HEK293T (cell line): ENCODE measurements around the gene B4GALT5.

Experiments used
- CTCF ChIA-PET: fragments of 350-600 bp; formaldehyde crosslinking; extraction: SDS; loops from one replicate; lab custom pipeline; 2021; ENCODE audit warnings: antibody characterized with exemption, inconsistent platforms; lab: Yijun Ruan, JAX
- POLR2A ChIA-PET: fragments of 350-600 bp; formaldehyde crosslinking; extraction: SDS; loops from one replicate; lab custom pipeline; 2020; ENCODE audit warnings: antibody characterized with exemption, inconsistent platforms; lab: Yijun Ruan, JAX
- DNase-seq: peaks from one replicate; pipeline ENCODE4 v3.0.0; 2012; ENCODE audit warnings: mixed read lengths; ENCODE audit errors: extremely low spot score
- ARNT ChIP-seq: fragments of 450-650 bp; IDR thresholded peaks from 2 replicates; pipeline ENCODE4 v1.6.1; 2017; ENCODE audit warnings: mild to moderate bottlenecking
- BHLHE40 ChIP-seq: fragments of 450-650 bp; IDR thresholded peaks from 2 replicates; pipeline ENCODE4 v1.6.1; 2016; ENCODE audit warnings: mild to moderate bottlenecking, moderate library complexity, borderline replicate concordance
- CTBP1 ChIP-seq: fragments of 450-650 bp; IDR thresholded peaks from 2 replicates; pipeline ENCODE4 v1.6.1; 2016; ENCODE audit warnings: borderline replicate concordance
- ELF4 ChIP-seq: fragments of 450-650 bp; IDR thresholded peaks from 2 replicates; pipeline ENCODE4 v1.6.1; 2017; ENCODE audit warnings: antibody characterized with exemption
- FOXA1 ChIP-seq: fragments of 450-650 bp; IDR thresholded peaks from 2 replicates; pipeline ENCODE4 v1.6.1; 2016; ENCODE audit warnings: mild to moderate bottlenecking
- FOXK2 ChIP-seq: fragments of 450-650 bp; IDR thresholded peaks from 2 replicates; pipeline ENCODE4 v1.6.1; 2016; ENCODE audit warnings: mild to moderate bottlenecking
- FOXM1 ChIP-seq: fragments of 450-650 bp; IDR thresholded peaks from 2 replicates; pipeline ENCODE4 v1.6.1; 2017; ENCODE audit warnings: mild to moderate bottlenecking, borderline replicate concordance
- HDGF ChIP-seq: fragments of 450-650 bp; IDR thresholded peaks from 2 replicates; pipeline ENCODE4 v1.6.1; 2017; ENCODE audit warnings: antibody characterized with exemption, borderline replicate concordance
- L3MBTL2 ChIP-seq: fragments of 450-650 bp; conservative IDR thresholded peaks from 2 replicates; pipeline ENCODE4 v1.6.1; 2016; ENCODE audit warnings: mild to moderate bottlenecking
- LEF1 ChIP-seq: fragments of 450-650 bp; IDR thresholded peaks from 2 replicates; pipeline ENCODE4 v1.6.1; 2017; ENCODE audit warnings: mild to moderate bottlenecking, borderline replicate concordance
- NFRKB ChIP-seq: fragments of 450-650 bp; IDR thresholded peaks from 2 replicates; pipeline ENCODE4 v1.6.1; 2016; ENCODE audit warnings: mild to moderate bottlenecking, moderate library complexity
- SP1 ChIP-seq: fragments of 450-650 bp; IDR thresholded peaks from 2 replicates; pipeline ENCODE4 v1.6.1; 2017
- SUZ12 ChIP-seq: fragments of 450-650 bp; IDR thresholded peaks from 2 replicates; pipeline ENCODE4 v1.6.1; 2016; ENCODE audit warnings: mild to moderate bottlenecking
- TARDBP ChIP-seq: fragments of 450-650 bp; IDR thresholded peaks from 2 replicates; pipeline ENCODE4 v1.6.1; 2016
- ZNF384 ChIP-seq: fragments of 450-650 bp; IDR thresholded peaks from 2 replicates; pipeline ENCODE4 v1.6.1; 2016
- TF ChIP-seq, protein P1 (sequence below): fragments of 450-650 bp; IDR thresholded peaks from 2 replicates; pipeline ENCODE4 v1.6.1; 2016

B4GALT5 gene

DNA sequence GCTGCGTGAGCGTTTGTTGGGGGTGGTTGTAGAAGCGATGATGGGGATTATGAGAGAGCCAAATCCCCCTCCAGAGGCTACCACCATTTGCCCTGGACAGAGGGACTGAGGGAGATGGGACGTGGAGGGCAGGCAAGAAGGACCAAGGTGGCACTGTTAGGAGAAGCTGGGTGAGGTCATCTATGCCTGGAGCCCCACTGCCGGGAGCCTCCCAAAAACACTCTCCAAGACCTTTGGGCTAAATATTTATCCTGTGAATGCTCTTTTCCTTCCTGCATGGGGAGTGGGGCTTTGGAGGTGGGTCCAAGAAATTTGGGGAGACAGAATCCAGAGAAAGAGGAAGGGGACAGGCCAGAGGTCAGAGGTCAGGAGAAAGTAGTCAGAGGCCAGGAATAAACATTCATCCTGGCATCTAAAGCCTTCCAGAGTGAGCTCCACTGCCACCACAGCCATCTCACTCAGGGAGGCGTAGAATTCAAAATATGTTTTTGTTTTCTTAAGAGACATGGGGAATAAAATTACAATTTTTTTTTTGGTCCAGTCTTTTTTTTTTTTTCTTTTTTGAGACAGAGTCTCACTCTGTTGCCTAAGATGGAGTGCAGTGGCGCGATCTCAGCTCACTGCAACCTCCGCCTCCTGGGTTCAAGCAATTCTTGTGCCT lies 128.0 kb downstream of the B4GALT5 start:
- ChIA-PET CTCF (no interaction called here), POLR2A (no interaction called here)

DNA sequence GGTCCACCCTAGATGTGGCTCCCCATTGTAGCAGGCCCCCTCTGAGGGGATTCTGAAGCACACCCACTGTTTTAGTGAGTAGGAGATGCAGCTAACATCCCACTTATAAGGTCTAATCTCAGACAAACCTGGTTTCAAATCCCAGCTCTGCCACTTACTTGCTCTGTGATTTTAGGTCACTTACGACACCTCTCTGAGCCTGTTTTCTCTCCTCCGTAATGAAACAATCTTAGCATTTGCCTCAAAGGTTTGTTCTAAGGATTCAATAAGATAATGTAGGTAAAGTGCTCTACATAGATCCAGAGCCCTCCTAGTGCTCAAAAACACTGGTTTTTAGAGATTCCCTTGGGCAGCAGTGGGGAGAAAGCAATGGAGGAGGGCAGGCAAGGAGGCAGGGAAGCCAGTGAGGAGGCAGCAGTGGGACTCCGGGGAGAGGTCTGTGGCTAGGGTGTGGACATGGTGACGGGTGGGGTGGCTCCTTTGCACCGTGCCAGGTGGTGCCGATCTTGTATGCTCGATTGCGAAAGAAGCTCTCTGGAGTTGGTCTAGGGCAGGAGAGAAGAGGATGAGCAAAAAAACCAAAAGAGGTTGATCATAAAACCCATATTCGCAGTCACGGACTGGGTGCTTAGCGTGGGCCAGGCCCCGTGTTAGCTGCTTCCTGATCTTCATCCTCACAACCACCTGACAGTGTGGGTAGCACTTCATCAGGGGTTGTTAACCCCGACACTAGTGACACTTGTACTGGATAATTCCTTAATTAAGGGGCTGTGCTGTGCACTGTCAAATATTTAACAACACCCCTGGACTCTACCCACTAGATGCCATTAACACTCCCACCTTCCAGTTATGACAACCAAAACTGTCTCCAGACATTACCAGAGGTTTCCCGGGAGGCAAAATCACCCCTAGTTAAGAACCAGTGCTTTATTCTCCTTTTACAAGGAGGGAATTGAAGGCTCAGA lies 129.0 kb downstream of the B4GALT5 start:
- ChIA-PET CTCF (interaction anchor here (1.0 to 1.4 kb wide), 2 partner anchors 24 to 323 kb away, joined by 3 read pairs; no protein-coding TSS in a partner anchor), POLR2A (no interaction called here)
- no peak for TF ChIP-seq SUZ12
- no peak for TF ChIP-seq BHLHE40
- TF ChIP-seq L3MBTL2 = no peak
- no peak for TF ChIP-seq FOXK2
- no peak for TF ChIP-seq FOXA1
- no peak for TF ChIP-seq TARDBP
- no peak for TF ChIP-seq SP1
- TF ChIP-seq CTBP1 = no peak
- no peak for TF ChIP-seq FOXM1
- no peak for TF ChIP-seq LEF1
- no peak for TF ChIP-seq ELF4
- TF ChIP-seq, protein P1, sequence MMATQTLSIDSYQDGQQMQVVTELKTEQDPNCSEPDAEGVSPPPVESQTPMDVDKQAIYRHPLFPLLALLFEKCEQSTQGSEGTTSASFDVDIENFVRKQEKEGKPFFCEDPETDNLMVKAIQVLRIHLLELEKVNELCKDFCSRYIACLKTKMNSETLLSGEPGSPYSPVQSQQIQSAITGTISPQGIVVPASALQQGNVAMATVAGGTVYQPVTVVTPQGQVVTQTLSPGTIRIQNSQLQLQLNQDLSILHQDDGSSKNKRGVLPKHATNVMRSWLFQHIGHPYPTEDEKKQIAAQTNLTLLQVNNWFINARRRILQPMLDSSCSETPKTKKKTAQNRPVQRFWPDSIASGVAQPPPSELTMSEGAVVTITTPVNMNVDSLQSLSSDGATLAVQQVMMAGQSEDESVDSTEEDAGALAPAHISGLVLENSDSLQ = no peak
- TF ChIP-seq ARNT = no peak
- DNase-seq = no peak

More for the DNA sequence above, 128.0 kb downstream of the B4GALT5 start:
- TF ChIP-seq, protein P1 = no peak
- TF ChIP-seq SP1 (no peak), NFRKB (no peak), HDGF (no peak), SUZ12 (no peak), FOXM1 (no peak), L3MBTL2 (no peak), FOXA1 (no peak), BHLHE40 (no peak), FOXK2 (no peak)
- DNase-seq = no peak

DNA sequence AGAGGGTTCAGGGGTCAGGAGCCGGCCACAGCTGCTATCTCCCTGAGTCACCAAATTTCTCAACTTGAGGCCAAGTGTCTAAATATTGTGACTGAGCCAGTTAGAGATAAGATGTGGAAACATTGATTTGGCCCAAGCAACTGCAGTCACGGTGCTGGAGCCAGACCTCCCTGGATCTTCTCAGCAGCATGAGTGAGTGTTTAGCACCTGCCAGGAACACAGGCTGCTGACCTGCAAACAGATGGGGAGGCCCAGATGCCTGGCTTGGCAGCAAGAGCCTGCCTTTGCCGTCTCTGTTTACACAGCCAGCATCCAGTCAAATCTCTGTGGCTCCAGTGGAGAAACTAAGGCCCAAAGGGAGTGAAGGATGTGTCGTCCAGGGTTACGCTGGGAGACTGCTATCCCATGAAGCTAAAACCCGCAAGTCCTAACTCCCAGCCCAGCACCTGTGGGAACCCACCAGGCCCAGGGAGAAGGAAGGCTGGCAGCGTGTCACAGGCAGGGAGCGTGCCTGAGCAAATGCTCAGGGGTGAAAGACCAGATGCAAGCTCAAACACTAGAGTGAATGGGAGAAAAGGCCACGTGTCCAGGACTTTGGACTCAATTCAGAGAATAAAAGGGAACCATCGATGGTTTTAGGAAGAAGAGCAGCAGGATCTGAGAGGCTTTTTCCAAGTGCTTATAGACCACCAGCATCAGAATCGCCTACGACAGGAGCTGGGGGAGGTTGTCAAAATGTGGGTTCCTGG lies 129.8 kb downstream of the B4GALT5 start:
- DNase-seq = no peak
- TF ChIP-seq, protein P1 = no peak
- TF ChIP-seq ZNF384 (no peak), ELF4 (no peak), LEF1 (no peak), SUZ12 (no peak), BHLHE40 (no peak), HDGF (no peak), L3MBTL2 (no peak), CTBP1 (no peak)
- ChIA-PET CTCF (interaction anchor here (1.0 to 1.4 kb wide), 2 partner anchors 25 to 324 kb away, joined by 3 read pairs; no protein-coding TSS in a partner anchor), POLR2A (no interaction called here)

DNA sequence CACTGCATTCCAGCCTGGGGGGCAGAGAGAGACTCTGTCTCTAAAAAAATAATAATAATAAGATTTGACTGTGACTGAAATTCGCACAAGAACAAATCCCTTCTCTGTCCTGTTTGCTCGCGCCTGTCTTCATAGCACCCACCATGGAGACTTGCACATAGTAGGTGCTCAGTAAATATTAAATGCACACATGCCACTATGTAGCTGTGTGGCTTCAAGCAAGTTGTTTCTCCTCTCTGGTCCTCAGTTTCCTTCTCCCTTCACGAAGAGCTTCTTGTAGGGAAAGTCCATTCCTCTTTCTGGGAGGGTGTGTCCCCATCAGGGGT lies 130.4 kb downstream of the B4GALT5 start:
- ChIA-PET POLR2A (no interaction called here), CTCF (no interaction called here)
- TF ChIP-seq ZNF384 = no peak
- TF ChIP-seq BHLHE40 = no peak
- TF ChIP-seq HDGF = no peak
- no peak for TF ChIP-seq SUZ12
- no peak for TF ChIP-seq TARDBP
- no peak for DNase-seq
